HEK293 (cell line): ENCODE results near the gene EML4.

Source experiments
- CTCF ChIA-PET: fragments of 350-600 bp; formaldehyde crosslinking; extraction: SDS; loops from one replicate; lab custom pipeline; 2021; ENCODE audit warnings: antibody characterized with exemption; lab: Yijun Ruan, JAX
- POLR2A ChIA-PET: fragments of 300-600 bp; formaldehyde crosslinking; extraction: SDS; loops from one replicate; lab custom pipeline; 2020; ENCODE audit warnings: antibody characterized with exemption, inconsistent platforms; lab: Yijun Ruan, JAX
- H3K27ac ChIP-seq: fragments of 200-500 bp; sonication (Bioruptor generic); 2 replicates; pipeline ENCODE4 v1.5.1; 2014; ENCODE audit warnings: low read depth, low read length, control low read depth, inconsistent platforms; ENCODE audit errors: extremely low read depth
- H3K36me3 ChIP-seq, 2 experiments: fragments of 200-500 bp in 1 of 2; sonication (Bioruptor generic) in 1 of 2; 1 replicate in 1 of 2; 2 replicates in 1 of 2; pipeline ENCODE4 v1.5.1; 2014 to 2017; ENCODE audit warnings: inconsistent platforms in 2 of 2, low read length in 2 of 2; ENCODE audit not compliant: control insufficient read depth in 2 of 2, insufficient read depth in 1 of 2
- H3K4me1 ChIP-seq: fragments of 200-500 bp; sonication (Bioruptor generic); 2 replicates; pipeline ENCODE4 v1.5.1; 2014; ENCODE audit warnings: mild to moderate bottlenecking, low read length, inconsistent platforms; ENCODE audit not compliant: control insufficient read depth, insufficient read depth
- H3K4me3 ChIP-seq: 2 replicates; pipeline ENCODE4 v1.5.1; 2011; ENCODE audit warnings: low read depth, mild to moderate bottlenecking, control low read depth, low read length, moderate library complexity
- H3K9me3 ChIP-seq: fragments of 200-500 bp; sonication (Bioruptor generic); 2 replicates; pipeline ENCODE4 v1.5.1; 2014; ENCODE audit warnings: low read depth, low read length, inconsistent platforms; ENCODE audit not compliant: control insufficient read depth, insufficient read depth
- BCL11A ChIP-seq: fragments of 450-650 bp; formaldehyde crosslinking; IDR thresholded peaks from 2 replicates; pipeline ENCODE4 v1.5.1; 2016; ENCODE audit warnings: low read depth, missing biosample characterization, missing genetic modification characterization
- GLI4 ChIP-seq: fragments of 450-650 bp; formaldehyde crosslinking; IDR thresholded peaks from 2 replicates; pipeline ENCODE4 v1.5.1; 2016; ENCODE audit warnings: missing biosample characterization, missing genetic modification characterization
- IKZF3 ChIP-seq: fragments of 450-650 bp; IDR thresholded peaks from 2 replicates; pipeline ENCODE4 v1.5.0; 2018; ENCODE audit warnings: missing biosample characterization, mild to moderate bottlenecking, missing genetic modification characterization, moderate library complexity
- MEIS1 ChIP-seq: sonication (generic); formaldehyde crosslinking; IDR thresholded peaks from 2 replicates; pipeline ENCODE4 v1.8.1; 2022; ENCODE audit warnings: missing genetic modification reagents, mild to moderate bottlenecking, borderline replicate concordance
- PRDM1 ChIP-seq: fragments of 450-650 bp; formaldehyde crosslinking; IDR thresholded peaks from 2 replicates; pipeline ENCODE4; 2016; ENCODE audit warnings: missing biosample characterization, missing genetic modification characterization
- REPIN1 ChIP-seq: fragments of 450-650 bp; formaldehyde crosslinking; IDR thresholded peaks from 2 replicates; pipeline ENCODE4 v1.5.1; 2017; ENCODE audit warnings: missing biosample characterization, missing genetic modification characterization, low read depth
- ZBTB17 ChIP-seq: fragments of 450-650 bp; formaldehyde crosslinking; IDR thresholded peaks from 2 replicates; pipeline ENCODE4 v1.5.1; 2016; ENCODE audit warnings: missing biosample characterization, missing genetic modification characterization
- ZBTB20 ChIP-seq: fragments of 450-650 bp; formaldehyde crosslinking; IDR thresholded peaks from 2 replicates; pipeline ENCODE4 v1.5.1; 2016; ENCODE audit warnings: missing biosample characterization, missing genetic modification characterization
- ZNF140 ChIP-seq: fragments of 450-650 bp; formaldehyde crosslinking; IDR thresholded peaks from 2 replicates; pipeline ENCODE4 v1.5.1; 2016; ENCODE audit warnings: missing biosample characterization, missing genetic modification characterization
- ZNF23 ChIP-seq: fragments of 450-650 bp; formaldehyde crosslinking; IDR thresholded peaks from 2 replicates; pipeline ENCODE4 v1.5.1; 2016; ENCODE audit warnings: missing biosample characterization, missing genetic modification characterization, borderline replicate concordance
- ZNF239 ChIP-seq: fragments of 450-650 bp; formaldehyde crosslinking; IDR thresholded peaks from 2 replicates; pipeline ENCODE4 v1.5.1; 2016; ENCODE audit warnings: missing biosample characterization, missing genetic modification characterization
- ZNF26 ChIP-seq: fragments of 450-650 bp; formaldehyde crosslinking; IDR thresholded peaks from 2 replicates; pipeline ENCODE4 v1.5.1; 2016; ENCODE audit warnings: missing biosample characterization, missing genetic modification characterization
- ZNF274 ChIP-seq, 2 experiments: fragments of 200-500 bp in 1 of 2; fragments of 450-650 bp in 1 of 2; sonication (Bioruptor generic) in 1 of 2; formaldehyde crosslinking in 1 of 2; IDR thresholded peaks; 2 replicates each; pipeline versions ENCODE4 v1.5.1 to v1.6.1; 2014 to 2016; ENCODE audit warnings: borderline replicate concordance in 1 of 2, inconsistent platforms in 1 of 2, low read length in 1 of 2, missing biosample characterization in 1 of 2, missing genetic modification characterization in 1 of 2
- ZNF366 ChIP-seq: fragments of 450-650 bp; formaldehyde crosslinking; conservative IDR thresholded peaks from 2 replicates; pipeline ENCODE4 v1.5.1; 2016; ENCODE audit warnings: missing biosample characterization, missing genetic modification characterization
- ZNF391 ChIP-seq: fragments of 450-650 bp; formaldehyde crosslinking; IDR thresholded peaks from 2 replicates; pipeline ENCODE4 v1.5.1; 2016; ENCODE audit warnings: low read depth, missing biosample characterization, missing genetic modification characterization, borderline replicate concordance
- ZNF398 ChIP-seq: fragments of 450-650 bp; formaldehyde crosslinking; IDR thresholded peaks from 2 replicates; pipeline ENCODE4 v1.5.1; 2017; ENCODE audit warnings: missing biosample characterization, missing genetic modification characterization
- ZNF423 ChIP-seq: fragments of 450-650 bp; formaldehyde crosslinking; IDR thresholded peaks from 2 replicates; pipeline ENCODE4 v1.5.1; 2016; ENCODE audit warnings: missing biosample characterization, missing genetic modification characterization
- ZNF514 ChIP-seq: fragments of 450-650 bp; formaldehyde crosslinking; IDR thresholded peaks from 2 replicates; pipeline ENCODE4 v1.5.1; 2016; ENCODE audit warnings: missing biosample characterization, missing genetic modification characterization
- ZNF600 ChIP-seq: fragments of 450-650 bp; formaldehyde crosslinking; IDR thresholded peaks from 2 replicates; pipeline ENCODE4 v1.5.1; 2016; ENCODE audit warnings: missing biosample characterization, missing genetic modification characterization
- ZNF610 ChIP-seq: fragments of 450-650 bp; formaldehyde crosslinking; IDR thresholded peaks from 2 replicates; pipeline ENCODE4 v1.5.1; 2016; ENCODE audit warnings: missing biosample characterization, missing genetic modification characterization, borderline replicate concordance
- ZNF670 ChIP-seq: fragments of 450-650 bp; formaldehyde crosslinking; IDR thresholded peaks from 2 replicates; pipeline ENCODE4 v1.5.1; 2016; ENCODE audit warnings: missing biosample characterization, missing genetic modification characterization, low read depth
- ZSCAN16 ChIP-seq: fragments of 450-650 bp; formaldehyde crosslinking; IDR thresholded peaks from 2 replicates; pipeline ENCODE4 v1.5.1; 2016; ENCODE audit warnings: missing biosample characterization, missing genetic modification characterization
- TF ChIP-seq, protein P1 (sequence below): fragments of 450-650 bp; formaldehyde crosslinking; IDR thresholded peaks from 2 replicates; pipeline ENCODE4 v1.5.1; 2016; ENCODE audit warnings: missing biosample characterization, missing genetic modification characterization
- TF ChIP-seq, protein P2 (sequence below): fragments of 450-650 bp; formaldehyde crosslinking; IDR thresholded peaks from 2 replicates; pipeline ENCODE4 v1.5.1; 2016; ENCODE audit warnings: missing biosample characterization, missing genetic modification characterization
- TF ChIP-seq, protein P3 (sequence below): fragments of 450-650 bp; formaldehyde crosslinking; IDR thresholded peaks from 2 replicates; pipeline ENCODE4 v1.5.1; 2016; ENCODE audit warnings: missing biosample characterization, missing genetic modification characterization

Gene EML4

GRCh38 chr2:42168459-42169099, 574 bp upstream of the EML4 start (continued):
- no peak for TF ChIP-seq ZNF140 (tag by site-specific recombination)
- TF ChIP-seq ZNF23 (tag by site-specific recombination), result no peak

GRCh38 chr2:42169874-42170521, 845 bp downstream of the EML4 start:
- POLR2A ChIA-PET, result interaction anchor here (1.4 kb wide), 1 partner anchor 28 kb away, joined by 5 read pairs; no protein-coding TSS in a partner anchor
- Histone ChIP-seq H3K4me3 (peak overlapping the region; percentile 71), H3K27ac (peak overlapping the region; percentile 86), H3K9me3 (no peaks in the 10 kb centered on the region), H3K36me3 (no peaks in the 10 kb centered on the region; a peak in 1 of 3 replicates), H3K4me1 (peaks cover 26% of the 10 kb centered on the region)
- CTCF ChIA-PET, result interaction anchor here (1.2 kb wide), 1 partner anchor 34 kb away, joined by 3 read pairs; no protein-coding TSS in a partner anchor
- no peak for TF ChIP-seq REPIN1
- TF ChIP-seq ZNF670 (tag by site-specific recombination), result no peak
- no peak for TF ChIP-seq ZNF600 (tag by site-specific recombination)
- TF ChIP-seq ZBTB20, result peak; percentile 5
- no peak for TF ChIP-seq ZNF239
- TF ChIP-seq MEIS1 (CRISPR knock-in tag), result no peak
- TF ChIP-seq, protein P1, sequence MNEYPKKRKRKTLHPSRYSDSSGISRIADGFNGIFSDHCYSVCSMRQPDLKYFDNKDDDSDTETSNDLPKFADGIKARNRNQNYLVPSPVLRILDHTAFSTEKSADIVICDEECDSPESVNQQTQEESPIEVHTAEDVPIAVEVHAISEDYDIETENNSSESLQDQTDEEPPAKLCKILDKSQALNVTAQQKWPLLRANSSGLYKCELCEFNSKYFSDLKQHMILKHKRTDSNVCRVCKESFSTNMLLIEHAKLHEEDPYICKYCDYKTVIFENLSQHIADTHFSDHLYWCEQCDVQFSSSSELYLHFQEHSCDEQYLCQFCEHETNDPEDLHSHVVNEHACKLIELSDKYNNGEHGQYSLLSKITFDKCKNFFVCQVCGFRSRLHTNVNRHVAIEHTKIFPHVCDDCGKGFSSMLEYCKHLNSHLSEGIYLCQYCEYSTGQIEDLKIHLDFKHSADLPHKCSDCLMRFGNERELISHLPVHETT (tag by site-specific recombination), result no peak
- TF ChIP-seq ZSCAN16, result no peak
- no peak for TF ChIP-seq ZNF514
- no peak for TF ChIP-seq BCL11A (tag by site-specific recombination)
- TF ChIP-seq, protein P2, sequence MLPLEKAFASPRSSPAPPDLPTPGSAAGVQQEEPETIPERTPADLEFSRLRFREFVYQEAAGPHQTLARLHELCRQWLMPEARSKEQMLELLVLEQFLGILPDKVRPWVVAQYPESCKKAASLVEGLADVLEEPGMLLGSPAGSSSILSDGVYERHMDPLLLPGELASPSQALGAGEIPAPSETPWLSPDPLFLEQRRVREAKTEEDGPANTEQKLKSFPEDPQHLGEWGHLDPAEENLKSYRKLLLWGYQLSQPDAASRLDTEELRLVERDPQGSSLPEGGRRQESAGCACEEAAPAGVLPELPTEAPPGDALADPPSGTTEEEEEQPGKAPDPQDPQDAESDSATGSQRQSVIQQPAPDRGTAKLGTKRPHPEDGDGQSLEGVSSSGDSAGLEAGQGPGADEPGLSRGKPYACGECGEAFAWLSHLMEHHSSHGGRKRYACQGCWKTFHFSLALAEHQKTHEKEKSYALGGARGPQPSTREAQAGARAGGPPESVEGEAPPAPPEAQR (tag by site-specific recombination), result no peak
- TF ChIP-seq ZNF274 (IDR thresholded peaks at IDR 0.05; ENCODE audit: low read length), result no peak
- no peak for TF ChIP-seq ZNF274 (tag by site-specific recombination; IDR thresholded peaks at IDR 0.05; ENCODE audit: borderline replicate concordance)
- TF ChIP-seq ZNF391 (tag by site-specific recombination), result no peak
- TF ChIP-seq ZBTB17 (tag by site-specific recombination), result peak; percentile 7; the same call in 1 of the 2 replicates
- TF ChIP-seq, protein P3, sequence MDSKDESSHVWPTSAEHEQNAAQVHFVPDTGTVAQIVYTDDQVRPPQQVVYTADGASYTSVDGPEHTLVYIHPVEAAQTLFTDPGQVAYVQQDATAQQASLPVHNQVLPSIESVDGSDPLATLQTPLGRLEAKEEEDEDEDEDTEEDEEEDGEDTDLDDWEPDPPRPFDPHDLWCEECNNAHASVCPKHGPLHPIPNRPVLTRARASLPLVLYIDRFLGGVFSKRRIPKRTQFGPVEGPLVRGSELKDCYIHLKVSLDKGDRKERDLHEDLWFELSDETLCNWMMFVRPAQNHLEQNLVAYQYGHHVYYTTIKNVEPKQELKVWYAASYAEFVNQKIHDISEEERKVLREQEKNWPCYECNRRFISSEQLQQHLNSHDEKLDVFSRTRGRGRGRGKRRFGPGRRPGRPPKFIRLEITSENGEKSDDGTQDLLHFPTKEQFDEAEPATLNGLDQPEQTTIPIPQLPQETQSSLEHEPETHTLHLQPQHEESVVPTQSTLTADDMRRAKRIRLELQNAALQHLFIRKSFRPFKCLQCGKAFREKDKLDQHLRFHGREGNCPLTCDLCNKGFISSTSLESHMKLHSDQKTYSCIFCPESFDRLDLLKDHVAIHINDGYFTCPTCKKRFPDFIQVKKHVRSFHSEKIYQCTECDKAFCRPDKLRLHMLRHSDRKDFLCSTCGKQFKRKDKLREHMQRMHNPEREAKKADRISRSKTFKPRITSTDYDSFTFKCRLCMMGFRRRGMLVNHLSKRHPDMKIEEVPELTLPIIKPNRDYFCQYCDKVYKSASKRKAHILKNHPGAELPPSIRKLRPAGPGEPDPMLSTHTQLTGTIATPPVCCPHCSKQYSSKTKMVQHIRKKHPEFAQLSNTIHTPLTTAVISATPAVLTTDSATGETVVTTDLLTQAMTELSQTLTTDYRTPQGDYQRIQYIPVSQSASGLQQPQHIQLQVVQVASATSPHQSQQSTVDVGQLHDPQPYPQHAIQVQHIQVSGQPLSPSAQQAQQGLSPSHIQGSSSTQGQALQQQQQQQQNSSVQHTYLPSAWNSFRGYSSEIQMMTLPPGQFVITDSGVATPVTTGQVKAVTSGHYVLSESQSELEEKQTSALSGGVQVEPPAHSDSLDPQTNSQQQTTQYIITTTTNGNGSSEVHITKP (tag by site-specific recombination), result no peak; the same call in 1 of the 2 replicates
- no peak for TF ChIP-seq ZNF26 (tag by site-specific recombination)
- peak; percentile 49; the same call in 1 of the 2 replicates for TF ChIP-seq IKZF3 (tag by site-specific recombination)
- no peak for TF ChIP-seq ZNF610 (tag by site-specific recombination)
- peak; percentile 30; the same call in 1 of the 2 replicates for TF ChIP-seq ZNF366
- no peak for TF ChIP-seq GLI4 (tag by site-specific recombination)
- TF ChIP-seq ZNF423 (tag by site-specific recombination), result no peak
- TF ChIP-seq ZNF398 (tag by site-specific recombination), result peak; percentile 78
- peak; percentile 66 for TF ChIP-seq PRDM1 (tag by site-specific recombination)
